Renal pelvis (tissue), 12 donors: ENCODE measurements around the gene DUT. TPM values are rescaled to one million over a fixed set of nuclear protein-coding genes. Genes with fewer than 3 reads are reported as not detected.

Experiments used
- DNase-seq: peaks from one replicate; pipeline ENCODE4 v3.0.0-alpha.2; 2013
- long read RNA-seq, 16 experiments: transcript quantifications; one replicate each; lab custom pipeline, GENCODE V29; 2026
- polyA plus RNA-seq, 3 donors: library from polyadenylated mRNA; unstranded; fragments of 120-200 nt; gene quantifications; one replicate each; pipeline ENCODE4 v1.2.1, GENCODE V29; 2013; ENCODE audit not compliant: insufficient read length in 3 of 3

The DUT gene
- 100 to 1,000 TPM; 157 to 168 (median 162) TPM for polyA plus RNA-seq
- long read RNA-seq, donor 1, transcript DUT-205 (7 exons, 769 nt): minor isoform, 23 of 119 reads
- long read RNA-seq, donor 1, transcript DUT-201 (7 exons, 2,147 nt): major isoform, 45 of 119 reads
- long read RNA-seq, donor 1, transcript DUT-202 (6 exons, 1,935 nt): minor isoform, 38 of 119 reads
- long read RNA-seq, donor 1, partial matches to known transcripts: 6 of 119 reads
- long read RNA-seq, donor 1, other reads (novel, unspliced or antisense): 0 of 119 reads
- long read RNA-seq, donor 2, transcript DUT-202 (6 exons, 1,935 nt): minor isoform, 50 of 148 reads
- long read RNA-seq, donor 2, transcript DUT-201 (7 exons, 2,147 nt): major isoform, 65 of 148 reads
- long read RNA-seq, donor 2, transcript DUT-205 (7 exons, 769 nt): minor isoform, 24 of 148 reads
- long read RNA-seq, donor 2, partial matches to known transcripts: 0 of 148 reads
- long read RNA-seq, donor 2, other reads (novel, unspliced or antisense): 0 of 148 reads
- long read RNA-seq, donor 3, transcript DUT-202 (6 exons, 1,935 nt): major isoform, 46 of 106 reads
- long read RNA-seq, donor 3, transcript DUT-205 (7 exons, 769 nt): minor isoform, 16 of 106 reads
- long read RNA-seq, donor 3, transcript DUT-201 (7 exons, 2,147 nt): minor isoform, 35 of 106 reads
- long read RNA-seq, donor 3, partial matches to known transcripts: 5 of 106 reads
- long read RNA-seq, donor 3, other reads (novel, unspliced or antisense): 0 of 106 reads
- long read RNA-seq, donor 4, transcript DUT-202 (6 exons, 1,935 nt): minor isoform, 54 of 181 reads
- long read RNA-seq, donor 4, transcript DUT-201 (7 exons, 2,147 nt): major isoform, 59 of 181 reads
- long read RNA-seq, donor 4, transcript DUT-205 (7 exons, 769 nt): minor isoform, 39 of 181 reads
- long read RNA-seq, donor 4, partial matches to known transcripts: 22 of 181 reads
- long read RNA-seq, donor 4, other reads (novel, unspliced or antisense): 0 of 181 reads
- long read RNA-seq, donor 5, transcript DUT-202 (6 exons, 1,935 nt): minor isoform, 21 of 81 reads
- long read RNA-seq, donor 5, transcript DUT-205 (7 exons, 769 nt): minor isoform, 10 of 81 reads
- long read RNA-seq, donor 5, transcript DUT-201 (7 exons, 2,147 nt): major isoform, 34 of 81 reads
- long read RNA-seq, donor 5, partial matches to known transcripts: 13 of 81 reads
- long read RNA-seq, donor 5, other reads (novel, unspliced or antisense): 0 of 81 reads
- long read RNA-seq, donor 6, transcript DUT-201 (7 exons, 2,147 nt): major isoform, 41 of 116 reads
- long read RNA-seq, donor 6, transcript DUT-205 (7 exons, 769 nt): minor isoform, 13 of 116 reads
- long read RNA-seq, donor 6, transcript DUT-202 (6 exons, 1,935 nt): major isoform, 41 of 116 reads
- long read RNA-seq, donor 6, partial matches to known transcripts: 16 of 116 reads
- long read RNA-seq, donor 6, other reads (novel, unspliced or antisense): 0 of 116 reads
- long read RNA-seq, donor 7, transcript DUT-205 (7 exons, 769 nt): minor isoform, 23 of 161 reads
- long read RNA-seq, donor 7, transcript DUT-201 (7 exons, 2,147 nt): major isoform, 50 of 161 reads
- long read RNA-seq, donor 7, transcript DUT-202 (6 exons, 1,935 nt): minor isoform, 44 of 161 reads
- long read RNA-seq, donor 7, partial matches to known transcripts: 36 of 161 reads
- long read RNA-seq, donor 7, other reads (novel, unspliced or antisense): 0 of 161 reads
- long read RNA-seq, donor 8, transcript DUT-201 (7 exons, 2,147 nt): major isoform, 19 of 48 reads
- long read RNA-seq, donor 8, transcript DUT-202 (6 exons, 1,935 nt): minor isoform, 18 of 48 reads
- long read RNA-seq, donor 8, transcript DUT-205 (7 exons, 769 nt): minor isoform, 9 of 48 reads
- long read RNA-seq, donor 8, partial matches to known transcripts: 0 of 48 reads
- long read RNA-seq, donor 8, other reads (novel, unspliced or antisense): 0 of 48 reads
- long read RNA-seq, donor 9, transcript DUT-209 (3 exons, 340 nt): minor isoform, 6 of 148 reads
- long read RNA-seq, donor 9, transcript DUT-201 (7 exons, 2,147 nt): minor isoform, 50 of 148 reads
- long read RNA-seq, donor 9, transcript DUT-205 (7 exons, 769 nt): minor isoform, 26 of 148 reads
- long read RNA-seq, donor 9, transcript DUT-202 (6 exons, 1,935 nt): major isoform, 60 of 148 reads
- long read RNA-seq, donor 9, partial matches to known transcripts: 0 of 148 reads
- long read RNA-seq, donor 9, other reads (novel, unspliced or antisense): 0 of 148 reads
- long read RNA-seq, donor 10, transcript DUT-202 (6 exons, 1,935 nt): major isoform, 49 of 121 reads
- long read RNA-seq, donor 10, transcript DUT-205 (7 exons, 769 nt): minor isoform, 14 of 121 reads
- long read RNA-seq, donor 10, transcript DUT-201 (7 exons, 2,147 nt): minor isoform, 47 of 121 reads
- long read RNA-seq, donor 10, partial matches to known transcripts: 6 of 121 reads
- long read RNA-seq, donor 10, other reads (novel, unspliced or antisense): 0 of 121 reads
- long read RNA-seq, donor 11, transcript DUT-201 (7 exons, 2,147 nt): minor isoform, 22 of 81 reads
- long read RNA-seq, donor 11, transcript DUT-205 (7 exons, 769 nt): minor isoform, 9 of 81 reads
- long read RNA-seq, donor 11, transcript DUT-202 (6 exons, 1,935 nt): major isoform, 31 of 81 reads
- long read RNA-seq, donor 11, partial matches to known transcripts: 6 of 81 reads
- long read RNA-seq, donor 11, other reads (novel, unspliced or antisense): 5 of 81 reads
- long read RNA-seq, donor 12, transcript DUT-201 (7 exons, 2,147 nt): major isoform, 71 of 147 reads
- long read RNA-seq, donor 12, transcript DUT-205 (7 exons, 769 nt): minor isoform, 23 of 147 reads
- long read RNA-seq, donor 12, transcript DUT-202 (6 exons, 1,935 nt): minor isoform, 50 of 147 reads
- long read RNA-seq, donor 12, partial matches to known transcripts: 0 of 147 reads
- long read RNA-seq, donor 12, other reads (novel, unspliced or antisense): 0 of 147 reads
- long read RNA-seq, donor 13, transcript DUT-202 (6 exons, 1,935 nt): major isoform, 25 of 53 reads
- long read RNA-seq, donor 13, transcript DUT-201 (7 exons, 2,147 nt): minor isoform, 16 of 53 reads
- long read RNA-seq, donor 13, transcript DUT-209 (3 exons, 340 nt): minor isoform, 5 of 53 reads
- long read RNA-seq, donor 13, partial matches to known transcripts: 0 of 53 reads
- long read RNA-seq, donor 13, other reads (novel, unspliced or antisense): 0 of 53 reads
- long read RNA-seq, donor 14: 0 reads
- long read RNA-seq, donor 15: 0 reads
- long read RNA-seq, donor 16, transcript DUT-209 (3 exons, 340 nt): minor isoform, 6 of 154 reads
- long read RNA-seq, donor 16, transcript DUT-202 (6 exons, 1,935 nt): minor isoform, 48 of 154 reads
- long read RNA-seq, donor 16, transcript DUT-205 (7 exons, 769 nt): minor isoform, 28 of 154 reads
- long read RNA-seq, donor 16, transcript DUT-201 (7 exons, 2,147 nt): major isoform, 64 of 154 reads
- long read RNA-seq, donor 16, partial matches to known transcripts: 0 of 154 reads
- long read RNA-seq, donor 16, other reads (novel, unspliced or antisense): 0 of 154 reads

- peak; percentile 77 for DNase-seq
Measured at GRCh38 chr15:48330855-48331795, at the start of gene DUT. TSS of gene DUT (plus strand) at chr15:48331429. CDS start at chr15:48331516, 87 bp downstream.

- DNase-seq: no peak
Measured at GRCh38 chr15:48281674-48282073, 49.6 kb upstream of the DUT start.

GRCh38 chr15:48282216-48282615 lies 49.0 kb upstream of the DUT start:
- no peak for DNase-seq

- no peak for DNase-seq
Measured at GRCh38 chr15:48283396-48284145, 47.7 kb upstream of the DUT start.

- DNase-seq: peak; percentile 85
Measured at GRCh38 chr15:48285329-48286214, 45.7 kb upstream of the DUT start.

GRCh38 chr15:48289628-48290027 lies 41.6 kb upstream of the DUT start:
- DNase-seq: no peak

GRCh38 chr15:48292458-48292857 lies 38.8 kb upstream of the DUT start:
- DNase-seq: no peak

GRCh38 chr15:48297668-48298067 lies 33.6 kb upstream of the DUT start:
- no peak for DNase-seq

- DNase-seq: no peak
Measured at GRCh38 chr15:48298914-48299313, 32.3 kb upstream of the DUT start.

GRCh38 chr15:48300038-48300437 lies 31.2 kb upstream of the DUT start:
- DNase-seq: no peak

- no peak for DNase-seq
Measured at GRCh38 chr15:48304398-48304797, 26.8 kb upstream of the DUT start.

- no peak for DNase-seq
Measured at GRCh38 chr15:48306639-48307038, 24.6 kb upstream of the DUT start.

- DNase-seq: no peak
Measured at GRCh38 chr15:48307586-48307985, 23.6 kb upstream of the DUT start.

- DNase-seq: no peak
Measured at GRCh38 chr15:48309740-48310139, 21.5 kb upstream of the DUT start.
